GM12872 (cell line): Measurements from ENCODE around the gene CD164.

Experiments used
- CTCF ChIP-seq: IDR thresholded peaks from 3 replicates; pipeline ENCODE4 v1.5.1; 2011; ENCODE audit warnings: low read depth, mild to moderate bottlenecking, low read length, moderate library complexity; ENCODE audit not compliant: insufficient read depth

Gene CD164

GRCh38 chr6:109381747-109382575 lies at the start of gene CD164:
Gene CD164 (minus strand): TSS chr6:109382467. CDS start chr6:109382378, 89 bp downstream.
- no peak for TF ChIP-seq CTCF

GRCh38 chr6:109429496-109429895 lies 47.2 kb upstream of the CD164 start:
- no peak for TF ChIP-seq CTCF

- no peak for TF ChIP-seq CTCF
Observed at GRCh38 chr6:109428889-109429477, 46.7 kb upstream of the CD164 start.

- TF ChIP-seq CTCF: no peak
Observed at GRCh38 chr6:109424946-109425345, 42.7 kb upstream of the CD164 start.

GRCh38 chr6:109421184-109421583 lies 38.9 kb upstream of the CD164 start:
- TF ChIP-seq CTCF: no peak

- TF ChIP-seq CTCF: no peak
Observed at GRCh38 chr6:109420751-109421150, 38.5 kb upstream of the CD164 start.

- no peak for TF ChIP-seq CTCF
Observed at GRCh38 chr6:109417646-109418045, 35.4 kb upstream of the CD164 start.
